Measurements from ENCODE around the gene H1-8.

The H1-8 gene

DNA sequence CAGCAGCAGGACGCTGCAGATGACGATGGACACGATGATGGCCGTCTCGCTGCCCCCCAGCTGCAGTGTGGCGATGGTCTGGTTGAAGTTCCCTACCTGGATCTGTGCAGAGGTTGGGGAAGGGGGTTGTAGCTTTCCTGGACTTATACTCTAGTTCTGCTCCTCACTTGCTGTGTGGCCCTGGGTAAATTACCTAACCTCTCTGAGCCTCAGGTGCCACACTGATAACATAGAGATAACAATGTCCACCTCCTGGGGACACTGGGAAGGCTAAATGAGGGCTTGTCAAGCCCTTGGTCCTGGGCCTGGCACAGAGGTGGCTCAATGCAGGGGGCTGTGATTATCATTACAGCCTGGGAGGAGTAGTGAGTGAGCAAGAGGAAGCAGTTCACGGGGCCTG lies 26.9 kb downstream of the H1-8 start:
- H3K4me3 ChIP-seq (ENCODE audit: control insufficient read depth, low read depth, low read length) = no peak overlapping the region
- DNase-seq (ENCODE audit: low read depth) = no peak
- no peak for TF ChIP-seq CTCF (IDR thresholded peaks at IDR 0.05; ENCODE audit: control insufficient read depth, insufficient read depth, low read depth, low read length, missing control alignments)

- H3K4me3 ChIP-seq (ENCODE audit: control insufficient read depth, low read depth, low read length) = no peak overlapping the region
- no peak for DNase-seq (ENCODE audit: low read depth)
- TF ChIP-seq CTCF (IDR thresholded peaks at IDR 0.05; ENCODE audit: control insufficient read depth, insufficient read depth, low read depth, low read length, missing control alignments) = no peak
These were observed 28.9 kb downstream of the H1-8 start for GRCh38 chr3:129571605-129572547.

GRCh38 chr3:129572603-129573002 lies 29.6 kb downstream of the H1-8 start:
- no peak for TF ChIP-seq CTCF (IDR thresholded peaks at IDR 0.05; ENCODE audit: control insufficient read depth, insufficient read depth, low read depth, low read length, missing control alignments)
- no peak overlapping the region for H3K4me3 ChIP-seq (ENCODE audit: control insufficient read depth, low read depth, low read length)
- no peak for DNase-seq (ENCODE audit: low read depth)

GRCh38 chr3:129573493-129573892 lies 30.5 kb downstream of the H1-8 start:
- no peak for DNase-seq (ENCODE audit: low read depth)
- no peak for TF ChIP-seq CTCF (IDR thresholded peaks at IDR 0.05; ENCODE audit: control insufficient read depth, insufficient read depth, low read depth, low read length, missing control alignments)

DNA sequence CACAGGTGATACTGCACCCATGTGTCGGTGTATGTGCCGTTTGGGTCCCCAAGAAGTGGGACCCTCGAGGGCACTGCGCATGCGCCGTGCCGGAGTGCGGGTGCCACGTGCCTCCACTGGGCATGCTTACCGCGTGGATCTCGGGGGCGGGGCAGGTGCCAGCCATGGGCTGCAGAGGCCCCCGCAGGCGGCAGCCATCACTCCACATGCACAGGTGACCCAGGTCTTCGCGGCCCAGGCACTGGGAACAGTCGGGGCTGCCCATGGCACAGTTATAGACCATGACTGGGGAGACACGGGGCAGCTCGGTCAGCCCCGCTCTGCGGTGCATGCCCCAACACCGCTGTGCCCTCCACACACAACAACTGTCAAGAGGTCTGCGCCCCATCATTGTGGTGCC lies 31.2 kb downstream of the H1-8 start:
- no peak for TF ChIP-seq CTCF (IDR thresholded peaks at IDR 0.05; ENCODE audit: control insufficient read depth, insufficient read depth, low read depth, low read length, missing control alignments)
- no peak for DNase-seq (ENCODE audit: low read depth)
- no peak overlapping the region for H3K4me3 ChIP-seq (ENCODE audit: control insufficient read depth, low read depth, low read length)

More at GRCh38 chr3:129573493-129573892, 30.5 kb downstream of the H1-8 start:
- H3K4me3 ChIP-seq (ENCODE audit: control insufficient read depth, low read depth, low read length) = no peak overlapping the region

- TF ChIP-seq CTCF (IDR thresholded peaks at IDR 0.05; ENCODE audit: control insufficient read depth, insufficient read depth, low read depth, low read length, missing control alignments) = no peak
- DNase-seq (ENCODE audit: low read depth) = no peak
- H3K4me3 ChIP-seq (ENCODE audit: control insufficient read depth, low read depth, low read length) = no peak overlapping the region
These were observed 32.4 kb downstream of the H1-8 start for GRCh38 chr3:129575233-129575996.
